Hematopoietic multipotent progenitor cell treated with erythropoietin and hydrocortisone succinate and interleukin-3 and kit ligand, for 6 days (in vitro differentiated cells): ENCODE results near the gene RBBP5.
A peak's percentile ranks its signal among the peaks of the same experiment; 100 is the strongest.

Experiments
- DNase-seq: peaks from one replicate; pipeline ENCODE4 v3.0.0-alpha.2; 2015

The RBBP5 gene

DNA sequence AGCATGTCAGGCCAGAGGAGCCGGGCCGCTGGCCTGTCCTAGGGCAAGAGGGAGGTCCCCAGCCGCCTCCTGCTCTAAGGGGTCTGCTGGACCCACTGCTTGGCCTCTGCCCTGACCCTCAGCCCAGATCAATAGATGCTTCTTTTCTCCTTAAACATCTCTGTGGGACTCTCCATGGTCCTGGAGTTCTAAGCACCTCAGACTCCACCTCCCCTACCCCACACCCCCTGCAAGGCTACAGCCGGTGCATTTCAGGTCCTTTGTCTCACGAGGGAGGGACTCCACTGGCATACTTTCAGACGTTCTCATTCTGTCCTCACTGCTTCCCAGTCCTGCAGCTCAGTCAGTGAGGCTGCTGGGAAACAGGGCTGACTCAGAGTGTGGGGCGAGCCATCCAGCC lies 67.8 kb downstream of the RBBP5 start:
- DNase-seq = no peak

DNA sequence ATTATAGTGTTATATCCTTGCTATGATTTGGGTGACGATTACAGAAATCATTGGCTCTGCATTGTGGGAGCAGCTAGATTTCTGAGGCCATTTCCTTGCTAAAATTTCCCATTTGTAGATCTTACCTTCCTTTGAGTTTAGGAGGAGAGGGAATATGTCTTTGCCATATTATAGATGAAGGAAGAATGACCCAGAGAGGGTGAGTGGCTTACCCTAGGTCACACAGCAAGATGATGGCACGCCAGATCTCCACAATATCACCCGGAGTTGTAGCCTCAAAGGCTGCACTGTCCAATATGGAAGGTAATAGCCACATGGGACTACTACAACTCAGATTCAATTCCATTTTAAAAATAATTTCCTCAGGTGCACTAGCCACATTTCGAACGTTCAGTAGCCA lies 68.5 kb downstream of the RBBP5 start:
- DNase-seq = no peak

DNA sequence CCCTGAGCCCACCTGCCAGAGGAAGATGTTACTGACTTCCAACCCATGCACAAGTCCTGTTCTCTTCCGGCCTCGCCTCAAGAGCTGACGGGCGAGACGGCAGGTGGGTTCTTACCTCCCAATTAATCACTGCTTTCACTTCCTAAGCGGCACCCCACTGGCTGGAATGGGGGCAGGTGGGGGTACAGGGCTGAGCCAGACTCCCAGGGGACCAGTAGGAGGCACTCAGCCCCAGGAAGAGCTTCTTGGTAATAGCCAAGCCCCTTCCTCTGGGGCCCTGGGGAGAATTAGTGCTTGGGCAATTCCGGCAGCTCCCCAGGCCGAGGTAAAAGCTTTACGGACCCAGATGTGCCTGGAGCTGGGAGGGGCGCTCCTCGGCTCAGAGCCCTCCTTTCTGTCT lies 69.1 kb downstream of the RBBP5 start:
- DNase-seq = no peak

DNA sequence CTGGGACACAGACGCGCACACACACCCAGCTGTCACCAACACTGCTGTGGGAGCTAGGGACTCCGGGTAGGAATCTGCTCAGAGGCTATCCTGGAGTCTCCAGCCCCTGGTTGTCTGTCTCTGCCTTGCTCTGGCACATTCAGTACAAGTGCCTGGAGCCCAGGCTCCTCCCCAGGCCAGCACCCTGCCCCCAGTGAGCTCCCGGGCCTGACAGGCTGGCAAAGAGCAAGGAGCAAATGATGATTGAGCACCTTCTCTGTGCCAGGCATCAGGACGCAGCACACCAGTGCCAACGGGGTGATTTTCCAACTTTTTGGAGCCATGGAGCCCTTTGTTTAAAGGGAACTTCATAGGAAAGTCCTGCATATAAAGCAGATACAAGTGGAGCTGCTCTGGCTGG lies 72.3 kb downstream of the RBBP5 start:
- DNase-seq = no peak

DNA sequence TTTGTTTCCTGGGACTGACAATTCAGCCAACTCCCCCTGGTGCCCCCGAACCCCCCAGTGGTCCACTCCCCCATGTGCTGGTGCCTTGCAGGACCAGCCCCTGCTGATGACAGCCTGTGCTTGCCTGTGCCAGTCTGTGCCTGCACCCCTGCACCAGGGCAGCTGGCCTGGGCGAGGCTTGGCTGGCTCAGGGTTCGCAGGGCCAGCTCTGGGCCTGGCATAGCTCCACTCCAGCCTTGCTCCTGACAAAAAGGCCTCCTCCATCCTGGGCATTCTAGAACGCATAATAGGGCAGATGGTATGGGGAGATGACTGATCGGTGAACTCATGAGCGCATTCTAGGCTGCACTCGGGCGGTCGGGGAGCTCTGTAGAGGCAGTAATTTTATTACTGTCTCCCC lies 73.4 kb downstream of the RBBP5 start:
- DNase-seq = no peak

DNA sequence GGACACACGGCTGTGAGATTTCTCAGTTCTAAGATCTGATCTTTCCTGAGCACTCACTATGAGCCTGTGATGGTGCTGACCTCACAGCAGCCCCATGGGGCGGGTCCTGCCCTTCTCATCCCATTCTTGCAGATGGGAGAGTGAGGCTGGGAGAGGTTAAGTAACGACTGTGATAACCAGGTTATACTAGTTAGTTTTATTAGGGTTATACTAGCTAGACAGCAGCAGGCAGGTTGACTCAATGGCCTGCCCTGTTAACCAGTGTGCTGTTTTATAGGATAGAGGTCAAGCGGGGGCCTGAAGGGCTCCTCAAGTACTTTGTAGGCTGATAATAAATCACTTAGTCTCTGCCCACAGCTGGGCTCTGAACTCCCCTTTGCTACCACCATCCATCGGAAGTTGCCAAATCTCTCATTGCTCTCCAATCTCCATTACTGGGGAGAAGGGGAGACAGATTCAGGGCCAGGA lies 74.0 kb downstream of the RBBP5 start:
- DNase-seq = no peak

DNA sequence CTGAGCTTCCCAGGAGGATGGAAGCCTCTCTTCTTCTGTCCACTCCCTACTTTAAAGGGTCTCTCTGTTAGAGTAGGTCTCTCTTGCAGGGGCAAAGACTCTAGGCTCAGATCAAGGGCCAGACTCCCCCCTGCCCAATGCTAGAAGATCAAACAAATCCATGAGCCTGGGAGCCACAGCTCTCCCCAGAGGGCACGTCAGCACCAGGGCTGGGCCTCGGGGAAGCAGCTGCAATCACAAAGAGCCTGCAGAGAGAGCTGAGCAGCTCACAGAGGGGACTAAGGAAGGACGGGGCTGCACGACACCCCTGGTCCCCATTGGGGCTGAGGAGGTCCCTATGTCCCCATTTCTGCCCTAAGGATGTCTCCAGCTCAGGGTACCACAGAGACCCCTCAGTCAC lies 74.9 kb downstream of the RBBP5 start:
- DNase-seq = no peak

DNA sequence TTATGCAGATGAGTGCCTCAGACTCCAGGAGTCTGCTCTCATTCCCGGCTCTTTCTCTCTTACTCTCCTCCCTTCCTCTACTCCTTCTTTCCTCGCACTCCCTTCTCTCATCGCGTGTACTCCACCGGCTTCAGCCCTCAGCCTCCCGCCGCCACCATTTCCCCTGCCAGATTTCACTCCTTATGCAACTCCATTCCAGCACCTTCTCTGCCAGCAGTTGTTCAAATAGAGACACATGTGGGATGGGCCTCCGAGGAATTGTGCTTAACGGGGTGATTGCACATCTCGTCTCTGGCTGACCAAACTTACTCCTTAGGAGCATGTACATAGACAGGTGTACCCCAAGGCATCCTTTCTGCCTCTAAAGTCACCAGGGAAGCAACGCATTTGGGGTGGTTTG lies 76.6 kb downstream of the RBBP5 start:
- no peak for DNase-seq

DNA sequence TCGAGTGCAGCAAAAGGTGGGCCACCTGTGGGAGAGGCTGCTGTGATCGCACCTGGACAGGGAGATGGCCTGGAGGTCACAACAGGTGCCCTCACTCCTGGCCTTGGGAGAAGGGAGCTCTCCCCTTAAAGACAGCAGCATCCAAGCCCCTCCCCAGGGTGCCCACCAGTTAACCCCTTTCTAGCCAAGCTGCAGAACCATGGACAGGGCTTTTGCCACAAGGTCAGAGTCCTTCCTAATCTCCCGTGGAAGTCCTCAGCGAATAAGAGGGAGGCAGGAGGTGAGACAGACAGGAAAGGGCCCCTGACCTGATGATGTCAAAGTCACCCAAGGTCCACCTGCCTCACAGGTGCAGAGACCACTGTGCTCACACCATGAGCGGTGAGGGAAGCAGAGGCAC lies 77.0 kb downstream of the RBBP5 start:
- DNase-seq = no peak

DNA sequence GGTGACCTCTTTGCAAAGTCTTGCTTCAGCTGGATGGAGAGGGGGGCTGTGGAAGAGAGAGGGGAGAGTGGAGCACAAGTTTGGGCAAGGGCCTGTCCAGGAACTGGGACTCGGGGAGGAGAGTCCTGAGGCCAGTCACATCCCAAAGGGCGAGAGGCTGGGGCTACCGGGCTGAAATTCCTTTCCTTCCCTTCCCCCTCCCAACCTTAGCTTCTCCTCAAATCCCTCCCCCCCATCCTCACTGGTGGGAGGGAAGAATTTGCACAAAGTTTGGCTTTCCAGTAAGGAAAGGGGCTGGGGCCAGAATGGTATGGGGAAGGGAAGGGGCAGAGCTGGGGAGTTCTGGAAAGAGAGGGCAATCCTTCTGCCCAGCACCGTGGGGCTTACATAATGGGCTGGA lies 77.9 kb downstream of the RBBP5 start:
- no peak for DNase-seq

DNA sequence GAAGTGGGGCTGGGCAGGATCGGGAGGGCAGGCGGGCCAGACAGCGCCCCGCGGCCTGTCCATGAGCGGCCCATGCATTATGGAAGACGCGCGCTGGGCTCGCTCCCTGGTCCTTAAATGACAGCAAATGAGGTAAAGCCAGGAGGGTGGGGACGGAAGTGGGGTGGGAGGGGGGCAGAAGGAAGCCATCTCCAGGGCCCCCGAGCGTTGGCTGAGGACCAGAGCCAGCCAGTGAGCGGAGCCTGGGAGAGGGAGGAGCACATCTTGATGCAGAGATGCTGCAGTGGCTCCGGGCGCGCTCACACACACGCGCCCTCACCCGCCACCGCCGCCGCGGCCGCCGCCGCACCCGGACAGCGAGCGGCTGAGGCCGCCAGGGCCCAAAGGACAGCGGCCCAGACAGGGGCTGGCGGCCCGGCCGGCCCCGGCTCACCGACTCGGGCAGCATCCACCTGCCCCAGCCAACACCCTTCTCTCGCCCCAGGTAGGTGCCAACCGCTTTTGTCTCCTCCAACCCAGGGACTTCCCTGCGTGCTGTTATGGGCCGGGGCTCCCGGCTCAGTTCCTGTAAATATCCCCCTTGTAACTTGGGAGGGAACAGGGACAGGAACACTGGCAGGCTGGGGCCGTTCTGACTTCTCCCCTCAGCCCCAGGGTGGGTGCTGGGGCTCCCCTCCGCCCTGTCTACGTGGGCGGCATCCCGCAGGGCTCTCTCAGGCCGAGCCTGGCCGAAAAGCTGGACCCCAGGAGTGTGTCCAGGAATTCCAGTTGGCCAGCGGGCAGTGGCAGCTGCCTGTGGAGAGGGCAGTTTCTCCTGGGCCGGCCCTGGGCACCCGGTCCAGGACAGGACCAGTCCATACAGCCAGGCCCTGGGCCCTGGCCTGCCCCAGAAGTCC lies 78.6 kb downstream of the RBBP5 start, which contains the start of gene CNTN2:
Gene CNTN2 (plus strand): TSS at position 302 of the 896 bp plus-strand sequence. CDS start 9,974 bp downstream, outside the sequence.
- DNase-seq = peak; percentile 29

DNA sequence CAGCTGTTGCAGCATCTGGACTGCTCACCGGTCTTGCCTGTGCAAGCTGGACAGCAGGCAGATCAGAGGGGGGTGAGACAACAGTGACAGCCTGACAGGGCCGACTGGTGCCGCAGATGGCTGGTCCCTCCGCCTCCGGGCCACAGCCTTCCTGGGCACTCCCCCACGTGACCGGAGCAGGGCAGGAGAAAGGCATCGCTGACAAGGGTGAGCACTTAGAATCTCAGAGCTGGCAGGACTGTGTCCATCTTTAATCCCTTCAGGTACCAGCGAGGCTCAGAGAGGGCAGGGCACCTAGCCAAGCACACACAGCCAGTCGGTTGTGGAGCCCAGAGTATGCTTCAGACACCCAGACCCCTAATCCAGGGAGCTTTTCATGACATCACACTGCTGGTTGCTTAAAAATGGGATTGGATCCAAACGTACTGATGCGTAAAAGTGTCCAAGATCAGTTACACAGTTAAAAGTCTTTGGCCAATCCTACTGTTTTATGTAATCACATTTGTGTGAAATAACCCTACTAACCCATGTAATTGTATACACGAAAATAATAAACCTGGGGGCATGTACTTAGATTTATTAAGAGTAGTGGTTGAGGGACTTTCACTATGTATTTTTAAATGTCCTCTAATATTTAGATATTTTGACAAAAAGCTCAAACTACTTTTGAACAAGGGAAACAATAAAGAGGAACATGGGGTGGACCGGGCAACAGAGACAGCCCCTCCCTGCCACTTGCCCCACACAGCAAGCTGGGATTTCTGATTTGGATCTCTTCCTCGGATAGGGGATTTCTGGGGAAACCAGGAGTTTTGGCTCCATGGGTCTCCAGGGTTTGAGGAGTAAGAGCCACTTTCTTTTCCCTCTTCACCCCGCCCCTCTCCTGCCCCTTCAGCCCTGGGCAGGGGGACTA lies 79.5 kb downstream of the RBBP5 start:
- no peak for DNase-seq

DNA sequence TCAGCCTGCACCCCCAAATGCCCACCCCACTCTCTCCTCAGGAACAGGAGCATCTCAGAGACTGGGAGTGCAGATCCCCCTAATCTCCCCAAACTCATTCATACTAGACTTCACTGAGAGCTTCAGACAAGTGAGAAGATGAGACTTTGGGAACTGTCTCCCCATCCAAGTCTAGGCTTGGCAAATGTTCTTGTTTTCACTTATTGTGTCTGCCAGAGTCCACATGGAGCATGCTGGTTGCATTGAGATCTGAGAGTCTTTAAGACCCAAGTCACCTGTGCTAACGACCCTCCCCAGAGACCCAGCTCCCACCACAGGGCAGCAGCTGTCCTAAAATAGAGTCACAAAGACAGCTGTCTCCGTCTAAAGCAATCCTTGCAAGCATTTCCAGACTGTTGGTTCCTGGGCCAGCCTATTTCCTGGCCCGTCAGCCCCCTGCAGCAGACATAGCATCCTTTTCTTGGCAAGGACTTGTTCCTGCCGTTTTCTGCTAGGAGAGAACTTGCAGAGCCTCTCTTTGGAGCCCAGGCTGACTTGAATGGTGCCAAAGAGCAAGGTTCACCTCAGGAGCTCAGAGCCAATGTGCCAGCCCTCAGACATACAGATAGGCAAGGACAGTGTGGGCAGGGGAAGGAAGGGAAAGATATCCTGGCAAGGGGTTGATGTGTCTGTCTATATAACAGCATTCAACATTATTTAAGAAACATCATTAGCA lies 80.6 kb downstream of the RBBP5 start:
- no peak for DNase-seq

DNA sequence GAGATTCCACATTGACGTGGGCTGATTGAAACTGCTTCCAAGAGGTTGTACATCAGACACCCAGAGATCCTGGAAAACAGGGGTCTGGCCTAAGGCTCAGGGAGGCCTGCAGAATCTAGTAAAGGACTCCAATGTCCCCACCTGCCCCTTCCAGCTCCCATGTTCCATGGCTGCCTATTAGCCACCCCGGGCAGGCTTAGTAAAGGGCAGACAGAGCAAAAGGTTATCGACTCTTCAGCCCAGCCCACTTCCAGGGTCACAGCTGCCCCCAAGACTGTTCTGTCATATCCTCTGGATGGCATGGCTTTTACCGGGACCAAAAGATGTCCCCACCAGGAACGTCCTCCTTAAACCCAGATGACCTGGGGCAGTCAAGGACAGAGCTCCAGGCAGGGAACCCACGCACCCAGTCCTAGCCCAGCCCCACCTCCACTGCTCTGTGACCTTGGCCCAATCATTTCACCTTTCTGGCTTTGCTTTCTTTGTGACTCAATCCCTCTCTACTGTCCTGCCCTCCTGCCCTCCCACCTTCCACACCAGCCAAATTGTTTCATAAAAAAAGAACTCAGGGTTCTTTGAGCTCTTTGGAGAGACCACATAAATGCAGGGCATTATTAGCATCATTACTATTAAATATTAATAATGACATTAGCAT lies 83.5 kb downstream of the RBBP5 start:
- DNase-seq = no peak

DNA sequence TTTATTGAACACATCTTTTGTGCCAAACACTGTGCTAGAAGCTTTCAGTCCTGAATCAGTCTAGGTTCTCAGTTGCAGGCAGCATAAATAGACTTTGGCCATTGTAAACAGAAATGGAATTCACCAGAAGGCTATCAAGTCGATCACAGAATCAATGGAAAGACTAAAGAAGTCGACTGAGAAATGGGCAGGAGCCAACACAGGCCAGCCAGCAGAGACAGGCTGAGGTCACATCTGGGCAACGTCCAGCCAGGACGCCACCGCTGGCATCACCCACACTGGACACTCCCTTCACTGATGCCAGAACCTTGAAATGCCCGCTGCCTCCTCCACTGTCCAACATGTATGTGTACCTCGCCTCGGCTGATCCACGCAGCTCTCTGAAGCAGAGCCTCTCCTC lies 84.2 kb downstream of the RBBP5 start:
- no peak for DNase-seq
